NK-92 (cell line): Measurements from ENCODE around the gene PPM1B.
"Not testable (repeated sequence)": the region's sequence is repeated elsewhere in the genome, so short reads cannot be mapped to it uniquely, and the experiment has no call there.

Source experiments
- DNase-seq: peaks from one replicate; lab custom pipeline; 2025; ENCODE audit not compliant: unreplicated experiment; lab: John Stamatoyannopoulos, UW

PPM1B gene

GRCh38 chr2:44155666-44156446 lies 12.8 kb upstream of the PPM1B start:
- DNase-seq = no peak

GRCh38 chr2:44163777-44164176 lies 4.9 kb upstream of the PPM1B start:
- DNase-seq = no peak

GRCh38 chr2:44164617-44165016 lies 4.1 kb upstream of the PPM1B start:
- DNase-seq = no peak

GRCh38 chr2:44166096-44166495 lies 2.6 kb upstream of the PPM1B start:
- no peak for DNase-seq

GRCh38 chr2:44167311-44167907 lies 1.3 kb upstream of the PPM1B start:
- DNase-seq = no peak

GRCh38 chr2:44167908-44168680 lies 581 bp upstream of the PPM1B start:
- peak; percentile 98 for DNase-seq

- DNase-seq = no peak
These were observed 652 bp downstream of the PPM1B start for GRCh38 chr2:44169155-44169898.

GRCh38 chr2:44170311-44170717 lies 1.6 kb downstream of the PPM1B start:
- DNase-seq = no peak

- DNase-seq = no peak
These were observed 2.3 kb downstream of the PPM1B start for GRCh38 chr2:44171018-44171417.

GRCh38 chr2:44171442-44171841 lies 2.8 kb downstream of the PPM1B start:
- DNase-seq = not testable (repeated sequence)

GRCh38 chr2:44172576-44172975 lies 3.9 kb downstream of the PPM1B start:
- DNase-seq = no peak

GRCh38 chr2:44178950-44179349 lies 10.3 kb downstream of the PPM1B start:
- DNase-seq = no peak

GRCh38 chr2:44181648-44182047 lies 13.0 kb downstream of the PPM1B start:
- no peak for DNase-seq

GRCh38 chr2:44184106-44184505 lies 15.4 kb downstream of the PPM1B start:
- no peak for DNase-seq

GRCh38 chr2:44186810-44187209 lies 18.1 kb downstream of the PPM1B start:
- DNase-seq = no peak

- DNase-seq = no peak
These were observed 18.6 kb downstream of the PPM1B start for GRCh38 chr2:44187251-44187650.

GRCh38 chr2:44188696-44189095 lies 20.0 kb downstream of the PPM1B start:
- no peak for DNase-seq

GRCh38 chr2:44189104-44189503 lies 20.4 kb downstream of the PPM1B start:
- DNase-seq = no peak

GRCh38 chr2:44190526-44190925 lies 21.9 kb downstream of the PPM1B start:
- DNase-seq = no peak

- DNase-seq = no peak
These were observed 23.1 kb downstream of the PPM1B start for GRCh38 chr2:44191739-44192138.

- DNase-seq = no peak
These were observed 24.0 kb downstream of the PPM1B start for GRCh38 chr2:44192646-44193045.
